ENCODE data around the gene SLC25A31.
A peak's percentile ranks its signal among the peaks of the same experiment; 100 is the strongest.

The SLC25A31 gene

DNA sequence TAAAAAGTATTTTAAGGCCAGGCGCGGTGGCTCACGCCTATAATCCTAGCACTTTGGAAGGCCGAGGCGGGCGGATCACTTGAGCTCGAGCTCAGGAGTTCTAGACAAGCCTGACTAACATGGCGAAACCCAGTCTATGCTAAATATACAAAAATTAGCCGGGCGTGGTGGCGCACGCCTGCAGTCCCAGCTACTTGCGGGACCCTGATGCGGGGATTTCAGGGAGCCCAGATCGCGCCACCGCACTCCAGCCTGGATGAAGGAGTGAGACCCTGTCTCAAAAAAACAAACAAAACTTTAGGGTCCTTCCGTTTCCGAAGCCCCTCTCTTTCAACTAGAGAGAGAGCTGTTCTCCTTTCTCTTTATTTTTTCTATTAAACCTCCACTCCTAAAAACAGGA, 1.2 kb downstream of the SLC25A31 start:
- FAIRE-seq = no peak
- TF ChIP-seq, protein P1, sequence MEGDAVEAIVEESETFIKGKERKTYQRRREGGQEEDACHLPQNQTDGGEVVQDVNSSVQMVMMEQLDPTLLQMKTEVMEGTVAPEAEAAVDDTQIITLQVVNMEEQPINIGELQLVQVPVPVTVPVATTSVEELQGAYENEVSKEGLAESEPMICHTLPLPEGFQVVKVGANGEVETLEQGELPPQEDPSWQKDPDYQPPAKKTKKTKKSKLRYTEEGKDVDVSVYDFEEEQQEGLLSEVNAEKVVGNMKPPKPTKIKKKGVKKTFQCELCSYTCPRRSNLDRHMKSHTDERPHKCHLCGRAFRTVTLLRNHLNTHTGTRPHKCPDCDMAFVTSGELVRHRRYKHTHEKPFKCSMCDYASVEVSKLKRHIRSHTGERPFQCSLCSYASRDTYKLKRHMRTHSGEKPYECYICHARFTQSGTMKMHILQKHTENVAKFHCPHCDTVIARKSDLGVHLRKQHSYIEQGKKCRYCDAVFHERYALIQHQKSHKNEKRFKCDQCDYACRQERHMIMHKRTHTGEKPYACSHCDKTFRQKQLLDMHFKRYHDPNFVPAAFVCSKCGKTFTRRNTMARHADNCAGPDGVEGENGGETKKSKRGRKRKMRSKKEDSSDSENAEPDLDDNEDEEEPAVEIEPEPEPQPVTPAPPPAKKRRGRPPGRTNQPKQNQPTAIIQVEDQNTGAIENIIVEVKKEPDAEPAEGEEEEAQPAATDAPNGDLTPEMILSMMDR (IDR thresholded peaks at IDR 0.05; ENCODE audit: insufficient read depth, missing control alignments) = no peak
- DNase-seq (ENCODE audit: insufficient read length, low spot score) = no peak

GRCh38 chr4:127732623-127733328, 2.6 kb downstream of the SLC25A31 start:
- FAIRE-seq (peak; percentile 61), DNase-seq (ENCODE audit: insufficient read length, low spot score) (peak; percentile 28)

DNA sequence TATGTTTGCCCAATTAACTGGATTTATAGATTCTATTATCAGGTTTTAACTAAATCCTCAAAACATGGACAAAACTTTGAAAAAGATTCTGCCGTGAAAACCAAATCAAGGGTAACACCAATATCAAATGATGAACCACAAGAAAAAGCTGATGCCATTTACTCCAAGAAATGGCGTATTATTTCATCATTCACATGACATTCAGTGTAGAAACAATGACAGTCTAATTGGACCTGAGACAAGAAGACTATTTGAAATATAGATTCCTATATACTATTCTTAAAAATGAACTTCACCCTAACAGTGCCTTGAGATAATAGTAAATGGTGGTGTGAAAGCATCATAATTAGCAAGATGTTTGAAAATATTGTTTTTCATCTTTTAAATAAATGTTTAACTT, 4.8 kb downstream of the SLC25A31 start:
- TF ChIP-seq, protein P1 (IDR thresholded peaks at IDR 0.05; ENCODE audit: insufficient read depth, missing control alignments) = no peak
- DNase-seq (ENCODE audit: insufficient read length, low spot score) (no peak), FAIRE-seq (no peak)

More at GRCh38 chr4:127732623-127733328, 2.6 kb downstream of the SLC25A31 start:
- TF ChIP-seq, protein P1 (IDR thresholded peaks at IDR 0.05; ENCODE audit: insufficient read depth, missing control alignments) = peak; percentile 71

GRCh38 chr4:127737295-127737694, 7.1 kb downstream of the SLC25A31 start:
- FAIRE-seq (no peak), DNase-seq (ENCODE audit: insufficient read length, low spot score) (no peak)
- TF ChIP-seq, protein P1 (IDR thresholded peaks at IDR 0.05; ENCODE audit: insufficient read depth, missing control alignments) = no peak

- TF ChIP-seq, protein P1 (IDR thresholded peaks at IDR 0.05; ENCODE audit: insufficient read depth, missing control alignments) = no peak
- DNase-seq (ENCODE audit: insufficient read length, low spot score) (no peak), FAIRE-seq (no peak)
These were observed 11.0 kb downstream of the SLC25A31 start for GRCh38 chr4:127741247-127741646.

DNA sequence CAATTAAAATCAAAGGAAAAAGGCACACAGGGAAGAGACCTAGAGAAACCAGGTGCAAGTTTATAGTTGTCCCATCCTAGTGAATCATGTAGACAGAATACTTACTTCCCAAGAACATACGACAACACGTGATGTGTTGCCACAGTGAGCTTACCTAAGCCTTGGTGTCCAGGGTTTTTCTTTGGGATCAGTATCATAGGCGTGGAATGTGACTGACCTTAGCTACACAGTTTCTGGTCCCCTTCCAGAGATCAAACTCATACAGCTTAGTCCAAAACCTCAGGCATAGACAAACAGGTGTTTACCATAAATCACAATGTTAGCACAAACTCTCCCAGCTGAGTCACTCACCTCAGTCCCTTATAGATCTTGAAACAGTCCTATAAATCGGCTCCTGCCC, 17.7 kb downstream of the SLC25A31 start:
- DNase-seq (ENCODE audit: insufficient read length, low spot score) = no peak
- no peak for FAIRE-seq

DNA sequence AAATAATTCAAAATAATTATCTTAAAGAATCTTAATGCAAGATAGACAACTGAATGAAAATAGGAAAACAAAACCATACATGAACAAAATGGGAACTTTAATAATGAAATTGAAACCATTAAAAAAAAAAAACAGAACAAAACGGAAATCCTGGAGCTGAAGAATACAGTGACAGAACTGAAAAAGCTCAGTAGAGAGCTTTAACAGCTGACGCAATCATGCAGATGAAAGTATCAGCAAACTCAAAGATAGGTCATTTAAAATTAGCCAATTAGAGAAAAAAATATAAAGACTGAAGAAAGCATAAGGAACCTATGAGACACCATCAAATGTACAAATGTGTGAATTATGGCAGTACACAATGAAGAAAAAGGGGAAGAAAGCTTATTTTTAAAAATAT, 18.8 kb downstream of the SLC25A31 start:
- no peak for FAIRE-seq
- DNase-seq (ENCODE audit: insufficient read length, low spot score) = no peak

More for the DNA sequence above, 17.7 kb downstream of the SLC25A31 start:
- TF ChIP-seq, protein P1 (IDR thresholded peaks at IDR 0.05; ENCODE audit: insufficient read depth, missing control alignments) = no peak

More for the DNA sequence above, 18.8 kb downstream of the SLC25A31 start:
- TF ChIP-seq, protein P1 (IDR thresholded peaks at IDR 0.05; ENCODE audit: insufficient read depth, missing control alignments) = no peak

Measured in D721Med (cell line).